Loucy (cell line): Measurements from ENCODE around the gene SPATA7.

Source experiments
- CTCF ChIP-seq: fragments of 200-600 bp; sonication (generic); conservative IDR thresholded peaks from 2 replicates; pipeline ENCODE4 v1.5.1; 2014; ENCODE audit warnings: mild to moderate bottlenecking, antibody characterized with exemption, low read length
- EZH2phosphoT487 ChIP-seq: fragments of 200-600 bp; IDR thresholded peaks from 2 replicates; pipeline ENCODE4 v1.6.1; 2018; ENCODE audit warnings: antibody characterized with exemption, mild to moderate bottlenecking, moderate library complexity, borderline replicate concordance

DNA sequence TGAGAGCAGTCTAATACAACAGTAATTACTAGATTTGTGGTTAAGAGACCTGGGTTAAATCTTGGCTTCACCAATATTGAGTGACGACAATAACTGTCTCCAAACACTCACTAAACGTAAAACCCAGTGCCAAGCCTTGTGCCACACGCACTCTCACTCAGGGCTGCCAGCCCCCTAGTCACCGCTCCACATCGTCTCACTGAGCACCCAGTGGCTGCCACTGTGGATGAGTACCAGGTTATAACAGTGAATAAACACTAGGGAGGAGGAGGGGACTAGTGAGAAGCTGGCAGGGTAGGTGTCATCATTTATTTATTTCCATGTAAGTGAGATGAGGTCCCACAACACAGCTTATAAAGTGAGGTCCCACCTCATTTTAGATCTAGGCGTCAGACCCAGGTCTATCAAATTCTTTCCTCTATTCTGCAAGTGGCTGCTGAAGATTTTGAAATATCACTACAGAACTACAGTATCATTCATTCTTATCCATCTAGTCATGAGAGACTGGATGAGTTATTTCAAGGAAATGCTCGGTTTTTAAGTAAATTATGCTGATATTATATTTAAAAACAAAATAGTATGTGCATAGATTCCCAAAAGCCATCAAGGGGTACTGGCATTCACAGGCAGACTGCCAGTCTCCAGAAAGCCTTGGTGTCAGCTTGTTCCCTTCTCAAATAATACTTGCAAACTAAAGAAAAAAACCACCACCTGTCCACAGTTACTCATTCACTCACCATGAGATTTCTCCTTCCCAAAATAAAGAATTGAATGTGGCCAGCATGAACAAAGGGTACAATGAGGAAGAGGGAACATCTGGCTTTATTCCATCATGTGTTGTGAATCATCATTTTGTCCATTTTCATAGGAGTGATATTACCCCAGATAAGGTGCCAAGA is 85.3 kb downstream of the SPATA7 start:
- TF ChIP-seq CTCF (no peak), EZH2phosphoT487 (no peak)
